NCI-H1048 (cell line): Measurements from ENCODE around the gene TAF5L.
"Not testable (repeated sequence)": the region's sequence is repeated elsewhere in the genome, so short reads cannot be mapped to it uniquely, and the experiment has no call there.

ENCODE experiments used
- DNase-seq: peaks from one replicate; lab custom pipeline; 2025; lab: John Stamatoyannopoulos, UW

Gene TAF5L

DNA sequence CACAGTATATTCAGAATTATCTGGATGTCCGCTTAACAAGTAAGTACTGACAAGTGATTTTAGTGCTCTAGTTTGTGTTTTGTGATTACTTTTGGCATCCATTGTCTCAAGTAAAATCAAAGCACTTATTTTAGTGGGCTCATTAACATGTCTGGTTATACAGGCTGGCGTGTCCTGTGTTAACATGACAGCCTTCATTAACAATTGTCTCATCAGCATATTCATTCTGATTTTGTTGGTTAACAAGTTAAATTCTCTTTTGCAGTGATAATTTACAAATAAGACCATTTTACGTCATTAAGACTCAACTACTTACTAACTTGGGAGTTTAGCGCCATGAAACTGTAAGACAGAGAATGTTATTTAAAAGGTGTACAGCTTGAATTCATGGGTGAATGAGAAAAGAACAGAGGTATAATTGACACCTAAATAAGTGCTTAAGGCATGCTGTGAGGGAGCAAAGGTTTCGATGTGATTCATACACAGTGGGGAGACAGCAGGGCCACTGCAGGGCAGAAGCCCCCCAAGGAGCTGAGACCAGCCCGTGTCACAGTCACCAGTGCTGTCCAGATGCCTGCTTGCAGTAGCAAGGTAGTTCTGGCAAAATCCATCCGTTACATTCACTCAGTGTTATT, 22.4 kb downstream of the TAF5L start:
- no peak for DNase-seq

DNA sequence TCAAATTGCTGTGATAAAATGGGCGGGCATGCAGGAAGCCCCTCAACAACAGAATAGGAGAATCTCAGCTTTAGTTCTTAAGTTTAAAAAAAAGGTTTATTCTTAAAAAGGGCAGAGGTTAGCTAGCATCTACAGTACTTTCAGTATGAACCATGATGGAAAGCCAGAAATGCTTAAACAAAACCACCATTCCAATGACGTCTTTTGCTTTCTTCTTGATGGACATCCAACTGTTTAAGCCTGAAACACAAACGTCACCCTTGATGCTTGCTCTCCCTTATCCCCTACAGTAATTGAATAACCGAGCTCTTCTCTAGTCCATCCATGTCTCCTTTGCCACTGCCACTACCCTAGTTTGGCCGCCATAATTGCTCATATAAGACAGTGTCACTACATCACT, 25.7 kb downstream of the TAF5L start:
- DNase-seq, result no peak

DNA sequence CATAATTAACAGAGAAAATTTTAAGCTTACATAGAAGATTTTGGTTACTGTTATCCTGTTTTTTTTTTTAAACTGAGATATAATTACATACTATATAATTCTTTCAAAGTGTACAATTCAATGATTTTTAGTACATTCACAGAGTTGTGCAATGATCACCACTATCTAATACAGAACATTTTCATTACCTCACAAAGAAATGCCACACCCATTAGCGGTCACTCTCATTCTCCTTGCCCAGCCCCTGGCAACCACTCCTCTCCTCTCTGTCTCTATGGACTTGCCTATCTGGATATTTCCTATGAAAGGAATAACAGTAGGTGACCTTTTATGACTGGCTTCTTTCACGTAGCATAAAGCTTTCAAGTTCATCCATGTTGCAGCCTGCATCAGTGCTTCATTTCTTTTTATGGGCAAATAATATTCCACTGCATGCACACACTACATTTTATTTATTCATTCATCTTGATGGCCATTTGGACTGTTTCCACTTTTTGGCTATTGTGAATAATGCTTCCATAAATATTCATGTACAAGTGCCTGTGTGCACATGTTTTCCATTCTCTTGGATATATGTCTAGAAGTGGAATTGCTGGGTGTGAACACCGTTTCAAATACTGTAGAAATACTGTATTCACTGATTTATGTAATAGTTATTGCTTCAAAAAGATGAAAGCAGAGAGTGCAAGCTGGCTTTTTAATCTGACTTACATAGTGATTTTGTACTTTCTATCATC, 26.5 kb downstream of the TAF5L start:
- no peak for DNase-seq

DNA sequence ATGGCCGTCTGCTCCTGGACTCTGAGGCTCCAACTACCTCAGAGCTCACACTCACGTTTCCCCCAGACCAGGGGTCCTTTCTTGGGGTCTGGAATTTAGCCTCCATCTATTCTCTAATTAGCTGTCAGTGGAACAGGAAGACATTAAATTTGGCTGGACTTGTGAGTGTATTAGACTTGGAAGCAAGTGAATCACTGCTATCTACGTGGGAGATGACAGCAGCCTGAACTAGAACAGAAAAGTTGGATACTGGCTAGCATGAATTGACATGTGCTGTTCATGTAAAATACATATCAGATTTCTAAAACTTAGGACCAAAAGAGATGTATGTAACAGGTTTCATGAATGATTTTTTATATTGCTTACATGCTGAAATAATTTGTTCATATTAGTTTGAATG, 28.0 kb downstream of the TAF5L start:
- no peak for DNase-seq

DNA sequence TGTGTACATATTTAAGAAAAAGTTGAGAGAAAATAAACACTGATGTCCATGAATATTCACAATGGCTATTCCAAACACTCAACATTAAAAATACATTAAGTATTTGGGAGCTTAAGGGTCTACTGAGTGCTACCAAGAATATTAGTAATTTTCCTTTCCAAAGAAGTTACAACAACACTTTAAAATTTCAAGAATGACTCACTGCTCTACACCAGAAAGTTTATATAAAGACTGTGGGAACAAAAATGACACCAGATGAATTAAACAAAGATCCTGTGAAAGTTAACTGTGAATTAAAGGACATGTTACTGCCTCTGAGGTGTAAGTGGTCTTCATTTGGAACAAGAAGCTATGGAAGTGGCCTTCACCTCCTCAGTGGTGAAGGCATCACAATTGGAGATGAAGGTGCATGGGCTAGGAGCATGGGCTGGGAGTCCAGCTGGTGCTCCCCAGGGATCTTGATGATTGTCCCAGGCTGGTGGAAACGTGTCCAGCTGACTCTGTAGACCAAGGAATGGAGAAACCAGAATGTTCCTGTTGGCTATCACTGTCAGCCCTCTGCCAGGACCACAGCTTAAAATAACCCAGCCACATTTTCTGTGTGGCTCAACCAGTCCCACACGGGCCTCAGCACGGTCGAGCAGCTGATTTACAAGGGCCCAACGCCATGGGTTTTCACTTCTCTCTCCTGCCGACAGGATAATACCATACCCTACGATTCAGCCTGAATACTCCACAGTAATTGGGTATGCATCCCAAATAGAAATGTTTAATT, 28.8 kb downstream of the TAF5L start:
- DNase-seq, result no peak

DNA sequence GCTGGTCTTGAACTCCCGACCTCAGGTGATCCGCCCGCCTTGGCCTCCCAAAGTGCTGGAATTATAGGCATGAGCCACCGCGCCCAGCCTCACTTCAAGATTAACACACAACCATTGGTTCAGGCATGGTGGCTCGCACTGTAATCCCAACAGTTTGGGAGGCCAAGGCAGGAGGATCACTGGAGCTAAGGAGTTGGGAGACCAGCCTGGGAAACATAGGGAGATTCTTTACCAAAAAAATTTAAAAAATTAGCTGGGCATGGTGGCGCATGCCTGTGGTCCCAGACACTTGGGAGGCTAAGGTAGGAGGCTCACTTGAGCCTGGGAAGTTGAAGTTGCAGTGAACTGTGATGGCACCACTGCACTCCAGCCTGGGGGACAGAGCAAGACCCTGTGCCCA, 30.0 kb downstream of the TAF5L start:
- not testable (repeated sequence) for DNase-seq

DNA sequence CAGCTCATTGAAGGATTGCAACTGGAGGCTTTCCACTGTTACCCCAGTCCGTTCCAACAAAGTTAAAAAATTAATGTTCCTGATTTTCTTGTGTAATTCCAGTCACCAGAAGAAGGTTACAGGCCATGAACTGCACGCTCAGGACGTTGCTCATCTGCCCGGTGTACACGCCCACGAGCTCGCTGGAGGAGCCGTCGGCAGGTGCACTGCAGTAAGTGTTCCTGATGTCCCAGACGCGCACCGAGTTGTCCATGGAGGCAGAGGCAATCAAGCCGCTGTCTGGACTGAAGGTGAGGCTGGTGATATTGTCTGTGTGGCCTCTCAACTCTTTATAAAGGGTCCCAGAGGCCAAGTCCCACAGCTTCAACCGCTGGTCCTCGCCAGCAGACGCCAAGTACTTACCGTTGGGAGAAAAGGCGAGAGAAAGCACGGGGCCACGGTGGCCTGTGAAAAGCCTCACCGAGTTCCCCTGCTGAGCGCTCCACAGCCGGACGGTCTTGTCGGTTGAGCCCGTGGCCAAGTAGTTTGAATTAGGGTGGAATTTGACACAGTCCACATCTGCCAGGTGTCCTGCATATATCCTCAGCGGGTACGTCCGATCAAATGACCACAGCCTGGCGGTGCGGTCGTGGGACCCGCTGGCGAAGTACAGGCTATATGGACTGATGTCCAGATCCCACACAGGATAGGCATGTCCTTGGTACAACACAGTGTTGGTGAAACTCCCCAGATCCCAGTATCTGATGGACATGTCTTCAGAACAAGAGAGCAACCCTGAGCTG, 31.5 kb downstream of the TAF5L start:
- DNase-seq, result no peak

DNA sequence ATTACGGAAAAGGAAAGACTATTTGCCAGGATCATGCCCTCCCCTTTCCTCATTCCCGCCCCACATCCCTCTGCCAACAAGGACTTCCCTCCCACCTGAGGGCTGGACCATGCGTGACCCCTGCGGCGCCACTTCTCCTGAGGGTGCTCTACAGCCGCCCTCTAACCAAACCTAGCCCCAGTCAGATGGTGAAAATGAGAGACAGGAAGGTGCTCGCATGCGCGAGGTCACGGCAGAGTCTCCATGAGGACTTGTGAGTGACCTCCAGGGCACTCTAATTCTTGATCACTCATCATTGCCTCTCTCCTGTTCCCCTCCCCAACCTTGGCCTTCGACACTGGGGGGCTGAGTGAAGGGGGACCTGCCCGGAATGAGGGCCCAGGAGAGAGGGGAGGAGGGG, 32.1 kb downstream of the TAF5L start:
- no peak for DNase-seq

DNA sequence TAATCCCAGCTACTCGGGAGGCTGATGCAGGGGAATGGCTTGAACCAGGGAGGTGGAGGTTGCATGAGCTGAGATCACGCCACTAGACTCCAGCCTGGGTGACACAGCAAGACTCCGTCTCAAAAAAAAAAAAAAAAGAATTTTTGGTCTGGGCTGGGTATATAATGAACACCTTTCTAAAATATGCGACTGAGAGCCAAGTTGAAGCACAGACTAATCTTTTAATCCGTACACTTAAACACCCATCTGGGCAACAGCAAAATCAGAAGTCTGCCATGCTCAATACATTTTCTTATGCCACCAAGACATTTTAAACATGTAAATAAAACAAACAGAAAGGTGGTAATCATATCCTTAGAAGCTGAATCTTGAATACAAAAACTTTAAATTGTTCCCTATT, 35.8 kb downstream of the TAF5L start:
- DNase-seq, result no peak

DNA sequence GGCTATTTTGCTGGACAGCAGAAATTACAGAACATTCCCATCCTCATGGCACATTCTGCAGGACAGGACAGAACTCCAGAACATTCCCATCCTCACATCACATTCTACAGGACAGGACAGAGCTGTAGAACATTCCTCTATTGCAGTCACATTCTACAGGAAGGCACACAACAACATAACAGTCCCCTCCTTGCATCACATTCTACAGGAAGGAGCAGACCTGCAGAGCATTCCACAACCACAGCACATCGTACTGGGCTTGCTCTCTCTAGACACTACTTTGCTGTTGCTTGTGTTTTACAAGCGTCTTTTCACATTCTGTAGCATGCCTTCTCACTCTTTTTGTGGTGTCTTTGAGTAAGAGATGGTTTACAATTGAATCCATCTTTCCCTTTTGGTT, 40.6 kb downstream of the TAF5L start:
- DNase-seq, result no peak

DNA sequence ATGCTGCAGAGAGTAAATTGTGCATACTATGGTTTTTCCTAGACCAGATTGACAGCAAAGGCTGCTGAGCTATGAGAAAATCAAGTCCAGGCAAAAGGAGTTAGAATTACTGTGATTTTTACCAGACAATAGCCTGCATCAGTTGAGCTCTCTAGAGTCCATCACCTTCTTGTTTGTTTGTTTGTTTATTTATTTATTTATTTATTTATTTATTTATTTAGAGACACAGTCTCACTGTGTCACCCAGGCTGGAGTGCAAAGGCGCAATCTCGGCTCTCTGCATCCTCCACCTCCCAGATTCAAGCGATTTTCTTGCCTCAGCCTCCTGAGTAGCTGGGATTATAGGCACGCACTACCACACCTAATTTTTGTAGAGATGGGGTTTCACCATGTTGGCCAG, 43.2 kb downstream of the TAF5L start:
- DNase-seq, result no peak

DNA sequence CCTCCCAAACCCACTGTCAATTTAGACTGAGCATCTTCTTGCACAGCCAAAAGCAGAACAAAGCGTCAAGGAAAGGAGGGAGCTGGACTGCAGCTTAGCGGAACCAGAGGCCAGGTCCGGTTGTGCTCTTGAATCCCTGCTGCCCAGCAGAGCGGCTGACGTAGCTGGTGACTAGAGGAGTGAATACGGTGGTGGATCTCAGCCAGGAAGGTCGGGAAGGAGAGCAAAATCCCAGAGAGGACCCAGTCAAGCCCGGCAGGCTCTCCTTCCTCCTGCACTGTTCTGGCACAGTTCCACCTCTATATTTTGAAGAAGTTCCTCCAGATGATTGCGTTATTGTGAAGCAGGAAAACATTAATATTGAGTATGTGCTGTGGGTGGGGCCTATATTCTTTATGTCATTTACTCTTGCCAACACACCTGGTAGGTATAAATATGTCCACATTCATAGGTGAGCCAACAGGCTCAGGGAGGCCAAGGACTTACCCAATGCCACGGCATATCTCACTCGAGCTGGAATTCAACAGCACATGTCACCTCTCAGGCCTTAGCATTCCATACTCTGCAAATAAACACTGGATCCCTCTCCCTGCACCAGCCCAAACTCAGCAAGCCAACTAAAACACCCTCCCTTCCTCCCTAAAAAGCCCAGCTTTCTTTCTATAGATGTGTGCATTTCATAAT, 43.8 kb downstream of the TAF5L start:
- no peak for DNase-seq

DNA sequence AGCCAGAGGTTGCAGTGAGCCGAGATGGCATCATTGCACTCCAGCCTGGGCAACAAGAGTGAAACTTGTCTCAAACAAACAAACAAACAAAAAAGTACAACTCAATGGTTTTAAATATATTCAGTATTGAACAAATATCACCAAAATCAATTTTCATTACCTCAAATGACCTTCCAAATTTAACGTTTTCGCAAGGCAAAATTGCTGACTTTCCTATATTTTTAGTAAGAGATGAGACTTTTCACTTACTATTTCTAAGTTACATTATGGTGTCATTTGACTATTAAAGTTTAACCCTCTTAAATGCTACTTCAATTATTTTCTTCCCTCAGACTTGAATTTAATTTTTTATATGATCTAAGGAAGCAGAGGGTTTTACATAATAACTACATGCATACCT, 44.4 kb downstream of the TAF5L start:
- no peak for DNase-seq

DNA sequence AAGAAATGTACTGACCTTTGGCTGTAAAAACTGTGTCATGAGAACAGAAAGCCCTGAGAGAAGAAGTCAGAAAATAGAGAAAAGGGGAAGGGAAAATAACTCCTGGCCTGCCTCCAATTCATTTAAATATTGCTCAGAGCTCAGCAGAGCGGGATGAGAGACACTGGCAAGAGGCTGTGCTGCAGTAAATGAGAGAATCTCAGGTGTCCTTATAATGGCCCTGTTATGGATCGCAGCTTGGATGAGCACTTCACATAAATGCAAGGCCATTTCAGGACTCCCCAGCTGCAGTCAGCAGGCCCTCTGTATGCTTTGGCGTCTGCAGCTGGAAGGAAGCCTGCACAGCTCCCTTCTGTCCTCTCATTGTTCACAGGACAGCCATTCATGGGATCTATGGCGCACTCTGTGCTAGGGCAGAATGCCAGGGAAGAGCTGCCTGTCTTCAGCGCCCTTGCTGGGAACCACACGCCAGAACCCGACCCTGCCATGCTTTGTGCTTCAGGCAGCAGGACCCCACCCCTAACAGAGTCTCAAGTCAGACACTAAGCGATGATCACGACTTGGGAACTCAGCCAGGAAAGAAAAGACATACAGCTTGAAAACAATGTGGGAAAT, 46.8 kb downstream of the TAF5L start:
- no peak for DNase-seq

DNA sequence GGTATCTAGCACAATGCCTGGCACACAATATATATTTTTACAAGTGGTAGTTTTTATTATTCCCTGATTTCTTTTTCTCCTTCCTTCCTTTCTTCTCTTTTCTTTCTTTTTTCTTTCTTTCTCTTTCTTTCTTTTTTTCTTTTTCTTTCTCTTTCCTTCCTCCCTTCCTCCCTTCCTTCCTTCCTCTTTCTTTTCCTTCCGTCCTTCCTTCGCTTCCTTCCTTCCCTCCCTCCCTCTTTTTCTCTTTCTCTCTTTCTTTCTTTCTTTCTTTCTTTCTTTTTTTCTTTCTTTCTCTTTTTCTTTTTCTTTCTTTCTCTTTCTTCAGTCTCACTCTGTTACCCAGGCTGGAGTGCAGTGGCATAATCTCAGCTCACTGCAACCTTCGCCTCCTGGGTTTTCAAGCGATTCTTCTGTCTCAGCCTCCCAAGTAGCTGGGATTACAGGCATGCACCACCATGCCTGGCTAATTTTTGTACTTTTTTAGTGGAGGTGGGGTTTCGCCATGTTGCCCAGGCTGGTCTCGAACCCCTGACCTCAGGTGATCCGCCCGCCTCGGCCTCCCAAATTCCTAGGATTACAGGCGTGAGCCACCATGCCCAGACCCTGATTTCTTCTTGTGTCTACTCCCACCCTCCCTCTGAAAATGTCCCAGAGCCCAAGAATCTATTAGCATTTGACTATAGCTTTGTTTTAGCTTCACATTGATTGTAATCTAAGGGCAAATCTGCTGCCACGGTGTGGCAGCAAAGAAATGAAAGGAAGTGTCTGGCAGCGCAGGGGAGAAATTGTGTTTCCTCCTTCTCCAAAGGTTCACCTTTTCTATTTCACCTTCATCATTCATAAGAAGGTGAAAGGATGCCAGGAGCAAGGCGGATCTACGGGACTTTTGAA, 47.5 kb downstream of the TAF5L start:
- no peak for DNase-seq

DNA sequence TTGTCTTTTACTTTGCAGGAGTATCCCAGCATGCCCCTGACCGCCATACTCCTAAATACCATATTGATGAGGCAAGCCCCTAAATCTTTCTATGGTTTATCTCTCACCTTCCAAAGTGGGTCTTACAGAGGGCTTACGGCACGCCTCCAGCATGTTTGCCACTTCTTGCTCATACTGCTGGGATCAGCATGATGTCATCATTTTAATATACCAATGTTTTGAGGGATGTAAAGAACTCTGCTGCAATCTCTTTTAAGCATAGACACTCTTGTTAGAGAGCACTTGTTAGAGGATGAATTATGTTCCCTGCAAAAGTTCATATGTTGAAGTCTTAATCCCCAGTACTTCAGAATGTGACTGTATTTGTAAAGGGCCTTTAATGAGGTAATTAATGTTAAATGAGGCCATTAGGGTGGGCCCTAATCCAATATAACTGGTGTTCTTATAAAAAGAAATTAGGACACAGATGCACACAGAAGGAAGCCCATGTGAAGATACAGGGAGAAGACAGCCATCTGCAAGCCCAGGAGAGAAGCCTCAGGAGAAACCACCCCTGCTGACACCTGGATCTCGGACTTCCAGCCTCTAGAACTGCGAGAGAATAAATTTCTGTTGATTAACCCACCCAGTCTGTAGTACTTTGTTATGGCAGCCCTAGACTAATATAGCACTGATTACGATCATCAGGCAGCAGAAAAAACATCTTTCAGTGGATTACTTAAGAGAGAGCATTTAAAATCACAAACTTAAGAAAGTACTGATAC, 51.1 kb downstream of the TAF5L start:
- no peak for DNase-seq

DNA sequence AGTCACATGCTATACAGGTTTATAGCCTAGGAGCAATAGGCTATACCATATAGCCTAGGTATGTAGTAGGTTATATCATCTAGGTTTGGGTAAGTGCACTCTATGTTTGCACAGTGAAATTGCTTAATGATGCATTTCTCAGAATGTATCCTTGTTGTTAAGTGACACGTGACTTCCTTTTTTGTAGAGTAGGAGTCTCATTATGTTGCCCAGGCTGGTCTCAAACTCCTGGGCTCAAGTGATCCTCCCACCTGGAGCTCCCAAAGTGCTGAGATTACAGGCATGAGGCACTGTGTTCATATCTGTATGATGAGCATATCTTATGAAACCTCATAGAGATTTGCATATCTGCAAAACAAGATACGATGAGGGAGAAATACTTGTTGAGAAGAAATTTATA, 53.6 kb downstream of the TAF5L start:
- DNase-seq, result peak; percentile 29

DNA sequence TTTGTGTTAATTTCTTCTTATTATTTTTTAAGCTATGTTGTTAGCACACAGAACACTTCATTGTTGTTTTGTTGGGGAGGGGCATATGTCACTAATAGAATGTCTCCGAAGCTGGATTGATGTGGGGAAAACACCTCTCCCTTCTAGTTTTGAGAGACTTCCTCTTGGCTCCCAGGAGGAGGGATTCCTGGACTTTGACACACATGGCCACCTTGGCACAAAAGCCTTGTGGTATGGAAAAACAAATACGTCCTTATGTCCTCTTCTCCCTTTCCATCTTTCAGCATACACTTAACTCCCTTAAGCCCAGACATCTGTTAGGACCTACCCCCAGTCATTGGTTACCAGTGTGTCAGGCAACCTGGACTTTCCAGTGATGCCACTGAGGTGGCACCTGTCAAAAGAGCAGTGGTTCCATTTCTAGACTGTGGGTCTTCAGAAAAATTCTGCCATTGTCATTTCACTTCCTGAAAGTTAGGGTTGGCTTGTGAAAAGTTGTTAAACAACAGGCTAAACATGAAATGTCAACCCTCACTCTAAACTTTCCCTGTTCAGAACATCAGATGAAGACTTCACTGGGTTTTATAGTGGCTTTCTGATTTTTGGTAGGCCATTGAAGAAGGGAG, 54.9 kb downstream of the TAF5L start:
- DNase-seq, result no peak

DNA sequence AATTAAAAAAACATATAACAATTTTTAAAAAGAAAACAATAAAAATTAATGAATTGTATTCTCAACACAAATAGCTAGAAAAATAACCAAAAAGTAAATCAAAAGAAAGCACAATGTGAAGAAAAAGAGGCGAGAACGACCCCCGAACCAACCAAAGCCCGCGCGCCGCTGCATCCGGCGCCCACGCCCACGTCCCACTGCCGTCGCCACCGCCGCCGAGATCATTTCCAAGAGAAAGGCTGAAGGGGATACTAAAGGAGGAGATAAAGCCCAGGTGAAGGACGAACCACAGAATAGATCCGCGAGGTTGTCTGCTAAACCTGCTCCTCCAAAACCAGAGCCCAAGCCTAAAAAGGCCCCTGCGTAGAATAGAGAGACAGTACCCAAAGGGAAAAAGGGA, 55.6 kb downstream of the TAF5L start:
- DNase-seq, result no peak
